IPS DF 6.9 (cell line): ENCODE results near the gene ARHGEF6.

Experiments
- DNase-seq: peaks from one replicate; pipeline ENCODE4 v3.0.0-alpha.2; 2013; ENCODE audit warnings: low read depth, low spot score
- H3K27ac ChIP-seq: one replicate; pipeline ENCODE4 v1.5.1; 2013; ENCODE audit warnings: low read length, control low read depth
- H3K27me3 ChIP-seq: 2 replicates; pipeline ENCODE4 v1.6.1; 2013; ENCODE audit warnings: mild to moderate bottlenecking, low read length; ENCODE audit not compliant: control insufficient read depth, insufficient read depth
- H3K36me3 ChIP-seq: 2 replicates; pipeline ENCODE4 v1.6.1; 2013; ENCODE audit warnings: low read length; ENCODE audit not compliant: control insufficient read depth, insufficient read depth
- H3K4me1 ChIP-seq: 2 replicates; pipeline ENCODE4 v1.6.1; 2013; ENCODE audit warnings: low read length; ENCODE audit not compliant: control insufficient read depth, insufficient read depth
- H3K4me3 ChIP-seq: 2 replicates; pipeline ENCODE4 v1.5.1; 2013; ENCODE audit warnings: mild to moderate bottlenecking, low read length
- H3K9me3 ChIP-seq: 2 replicates; pipeline ENCODE4 v1.6.1; 2013; ENCODE audit warnings: low read length, inconsistent platforms; ENCODE audit not compliant: control insufficient read depth, insufficient read depth
- WGBS: extraction: QIAGEN DNeasy Blood & Tissue Kit; methylation state at CpG from one replicate; pipeline ENCODE4 v1.1.7; 2013; ENCODE audit warnings: mixed read lengths, missing lambda C conversion rate; ENCODE audit not compliant: insufficient read length, insufficient coverage; 5-methylcytosine and 5-hydroxymethylcytosine counted together

ARHGEF6 gene

DNA sequence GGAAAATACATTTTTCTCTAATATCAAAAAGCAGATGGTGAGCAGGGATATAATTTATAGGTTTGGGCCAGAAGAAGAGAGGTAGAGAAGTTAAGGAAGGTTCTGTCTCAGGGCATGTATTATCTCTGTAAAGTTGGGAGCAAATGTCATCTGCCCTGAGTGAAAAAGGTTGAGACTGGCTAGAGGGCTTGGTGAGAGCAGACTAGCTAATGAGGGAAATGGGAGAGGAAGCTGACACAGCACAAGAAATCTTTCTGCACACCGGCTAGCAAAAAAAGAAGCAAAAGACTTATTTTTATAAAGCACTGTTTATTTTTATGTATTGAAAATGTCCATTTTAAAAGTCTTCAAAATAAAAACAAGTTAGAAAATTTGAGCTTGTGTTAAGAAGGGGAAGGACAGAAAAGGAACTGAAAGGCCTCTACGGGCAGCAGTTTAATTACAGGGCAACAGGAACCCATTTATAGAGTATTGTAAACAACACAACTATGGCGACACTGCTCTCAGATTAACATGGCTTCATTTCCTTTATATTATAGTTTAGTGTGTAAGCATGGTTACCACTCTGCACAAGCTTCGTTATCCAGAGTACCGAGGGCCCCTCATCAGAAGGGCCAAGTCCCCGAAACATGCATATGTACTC is 115.4 kb downstream of the ARHGEF6 start:
- no peaks in the 10 kb centered on the region for H3K9me3 ChIP-seq
- no peaks in the 10 kb centered on the region for H3K27me3 ChIP-seq
- H3K4me1 ChIP-seq: no peaks in the 10 kb centered on the region
- H3K27ac ChIP-seq: no peak overlapping the region
- WGBS: no CpG with 5 or more reads among the region's 6 CpGs
- DNase-seq: no peak
- no peaks in the 10 kb centered on the region for H3K36me3 ChIP-seq
- no peak overlapping the region for H3K4me3 ChIP-seq

DNA sequence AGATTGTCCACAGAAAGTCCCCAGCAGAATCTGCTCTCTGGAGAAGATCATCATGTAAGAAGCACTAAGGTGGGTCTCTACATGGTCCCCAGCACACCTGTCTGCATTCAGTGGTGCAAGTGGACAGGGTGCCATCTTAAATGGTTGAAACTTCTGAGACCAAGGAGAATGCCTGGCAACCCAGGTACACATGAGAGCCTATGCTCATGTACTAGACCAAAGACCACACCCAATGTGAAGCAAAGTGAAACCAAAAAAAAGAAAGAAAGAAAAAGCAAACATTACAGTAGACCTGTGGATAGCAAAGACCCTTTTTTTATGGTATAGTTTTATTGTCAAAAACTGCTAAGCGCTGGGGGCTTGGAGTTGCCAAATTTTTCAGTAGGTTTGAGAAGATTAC is 117.8 kb downstream of the ARHGEF6 start:
- no peak for DNase-seq
- Histone ChIP-seq H3K4me1 (no peaks in the 10 kb centered on the region), H3K27ac (no peak overlapping the region), H3K9me3 (no peaks in the 10 kb centered on the region), H3K27me3 (no peaks in the 10 kb centered on the region), H3K36me3 (no peaks in the 10 kb centered on the region), H3K4me3 (no peak overlapping the region)
- no CpG with 5 or more reads among the region's 1 CpG for WGBS

DNA sequence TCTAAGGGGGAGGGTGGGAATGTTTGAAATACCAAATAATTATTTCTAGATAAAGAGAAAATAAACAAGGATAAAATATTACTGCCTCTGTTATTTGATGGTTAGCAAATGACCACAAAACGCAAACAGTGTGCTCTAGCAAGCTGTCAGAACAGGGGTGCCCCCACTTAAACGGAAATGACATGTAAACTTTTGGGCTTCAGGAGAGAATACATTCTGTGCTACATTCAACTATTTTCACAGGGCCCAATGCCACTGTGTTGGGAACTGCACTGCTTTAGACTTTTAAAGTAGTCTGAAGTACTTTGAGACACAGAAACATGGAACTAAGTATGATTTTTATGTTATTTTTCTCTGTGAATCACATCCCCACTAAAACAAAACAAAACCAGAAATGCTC is 118.6 kb downstream of the ARHGEF6 start:
- no CpG with 5 or more reads among the region's 2 CpGs for WGBS
- no peak overlapping the region for H3K4me3 ChIP-seq
- H3K9me3 ChIP-seq: no peaks in the 10 kb centered on the region
- H3K27ac ChIP-seq: no peak overlapping the region
- no peaks in the 10 kb centered on the region for H3K36me3 ChIP-seq
- H3K4me1 ChIP-seq: no peaks in the 10 kb centered on the region
- no peak for DNase-seq
- H3K27me3 ChIP-seq: no peaks in the 10 kb centered on the region

DNA sequence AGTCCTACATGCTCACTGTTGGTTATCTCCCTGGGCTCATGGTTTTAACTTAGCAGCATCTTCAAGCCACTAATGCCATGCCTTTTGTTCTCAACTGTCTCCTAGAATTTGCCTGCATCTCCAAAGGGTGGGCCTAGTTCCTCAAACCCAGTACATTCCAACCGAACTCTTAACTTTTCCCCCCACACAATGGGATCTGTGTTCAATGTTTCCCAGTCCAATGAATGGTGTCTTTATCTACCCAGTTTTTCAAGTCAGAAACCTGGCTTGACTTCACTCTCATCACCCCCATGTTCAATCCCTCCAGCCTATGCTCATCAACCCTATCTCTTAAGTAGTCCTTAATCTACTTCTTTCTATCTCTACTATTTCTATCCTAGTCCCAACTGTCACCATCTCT is 119.8 kb downstream of the ARHGEF6 start:
- no peak overlapping the region for H3K27ac ChIP-seq

DNA sequence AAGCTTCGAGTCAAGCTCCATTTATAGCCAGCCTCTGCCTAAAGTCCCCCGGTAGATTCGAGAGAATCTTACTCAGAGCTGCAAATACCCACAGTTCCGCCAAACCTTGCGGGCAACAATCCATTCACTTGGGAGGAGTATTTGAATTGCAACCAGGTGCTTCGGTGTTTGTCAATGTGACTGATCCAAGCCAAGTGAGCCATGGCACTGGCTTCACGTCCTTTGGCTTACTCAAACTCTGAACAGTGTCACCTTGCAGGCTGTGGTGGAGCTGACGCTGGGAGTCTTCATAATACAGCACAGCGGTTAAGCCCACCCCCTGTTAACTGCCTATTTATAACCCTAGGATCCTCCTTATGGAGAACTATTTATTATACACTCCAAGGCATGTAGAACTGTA is 121.6 kb downstream of the ARHGEF6 start:
- Histone ChIP-seq H3K27ac (no peak overlapping the region), H3K9me3 (no peaks in the 10 kb centered on the region), H3K4me1 (no peaks in the 10 kb centered on the region), H3K36me3 (no peaks in the 10 kb centered on the region), H3K4me3 (no peak overlapping the region), H3K27me3 (no peaks in the 10 kb centered on the region)
- WGBS: no CpG with 5 or more reads among the region's 9 CpGs
- DNase-seq: no peak

More for the DNA sequence above, 119.8 kb downstream of the ARHGEF6 start:
- H3K36me3 ChIP-seq: no peaks in the 10 kb centered on the region
- H3K9me3 ChIP-seq: no peaks in the 10 kb centered on the region
- no peaks in the 10 kb centered on the region for H3K4me1 ChIP-seq
- H3K27me3 ChIP-seq: no peaks in the 10 kb centered on the region
- no peak overlapping the region for H3K4me3 ChIP-seq
- WGBS: no CpG with 5 or more reads among the region's 1 CpG
- DNase-seq: no peak

DNA sequence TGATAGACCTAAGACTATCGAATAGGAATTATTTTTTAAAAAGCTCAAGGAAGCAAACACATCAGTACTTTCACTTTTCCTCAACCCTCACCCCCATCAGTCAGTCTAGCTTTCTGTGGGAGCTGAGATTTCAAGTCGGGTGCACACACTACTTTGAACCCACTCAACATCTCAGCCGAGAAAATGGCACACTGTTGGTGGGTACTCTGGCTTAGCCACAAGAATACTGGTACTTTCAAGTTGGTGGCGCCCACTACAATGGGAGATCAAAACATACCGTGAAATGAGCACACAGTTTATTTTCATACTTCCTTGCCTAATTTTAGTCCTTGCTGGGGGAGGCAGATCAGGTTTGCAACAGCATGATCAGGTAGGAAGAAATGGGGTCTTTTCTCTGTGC is 122.6 kb downstream of the ARHGEF6 start:
- no peaks in the 10 kb centered on the region for H3K27me3 ChIP-seq
- H3K4me1 ChIP-seq: no peaks in the 10 kb centered on the region
- no peaks in the 10 kb centered on the region for H3K9me3 ChIP-seq
- no peak for DNase-seq
- H3K27ac ChIP-seq: no peak overlapping the region
- no peak overlapping the region for H3K4me3 ChIP-seq
- no CpG with 5 or more reads among the region's 5 CpGs for WGBS
- H3K36me3 ChIP-seq: no peaks in the 10 kb centered on the region

DNA sequence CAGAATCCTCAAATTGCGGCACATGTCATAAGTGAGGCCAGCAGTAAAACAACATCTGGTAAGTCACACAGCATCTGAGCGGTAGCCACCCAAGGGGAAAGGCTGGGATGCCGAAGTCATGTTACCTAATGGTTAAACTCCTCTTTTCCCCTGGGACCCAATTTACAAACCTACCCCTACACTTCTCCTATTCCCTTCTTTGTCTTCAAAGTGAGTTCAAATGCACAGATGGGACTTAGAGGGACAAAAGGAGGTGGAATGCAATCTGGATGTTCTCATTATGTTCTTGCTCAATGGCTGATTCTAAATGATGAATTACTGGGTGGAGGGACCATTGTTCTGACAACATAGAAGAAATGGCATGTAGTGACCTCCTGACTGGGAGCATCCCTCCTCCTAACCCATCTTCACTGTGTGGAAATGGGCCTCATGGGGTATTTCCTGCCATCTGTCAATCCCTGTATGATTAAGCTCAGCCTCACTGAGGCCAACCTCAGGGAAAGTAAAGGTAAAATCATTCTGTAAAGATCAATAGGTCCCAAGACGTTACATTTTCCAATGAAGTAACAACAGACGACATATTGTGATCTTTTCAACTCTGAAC is 124.3 kb downstream of the ARHGEF6 start:
- Histone ChIP-seq H3K4me3 (no peak overlapping the region), H3K4me1 (no peaks in the 10 kb centered on the region), H3K9me3 (no peaks in the 10 kb centered on the region), H3K27ac (no peak overlapping the region), H3K27me3 (no peaks in the 10 kb centered on the region), H3K36me3 (no peaks in the 10 kb centered on the region)
- no CpG with 5 or more reads among the region's 5 CpGs for WGBS
- DNase-seq: no peak

DNA sequence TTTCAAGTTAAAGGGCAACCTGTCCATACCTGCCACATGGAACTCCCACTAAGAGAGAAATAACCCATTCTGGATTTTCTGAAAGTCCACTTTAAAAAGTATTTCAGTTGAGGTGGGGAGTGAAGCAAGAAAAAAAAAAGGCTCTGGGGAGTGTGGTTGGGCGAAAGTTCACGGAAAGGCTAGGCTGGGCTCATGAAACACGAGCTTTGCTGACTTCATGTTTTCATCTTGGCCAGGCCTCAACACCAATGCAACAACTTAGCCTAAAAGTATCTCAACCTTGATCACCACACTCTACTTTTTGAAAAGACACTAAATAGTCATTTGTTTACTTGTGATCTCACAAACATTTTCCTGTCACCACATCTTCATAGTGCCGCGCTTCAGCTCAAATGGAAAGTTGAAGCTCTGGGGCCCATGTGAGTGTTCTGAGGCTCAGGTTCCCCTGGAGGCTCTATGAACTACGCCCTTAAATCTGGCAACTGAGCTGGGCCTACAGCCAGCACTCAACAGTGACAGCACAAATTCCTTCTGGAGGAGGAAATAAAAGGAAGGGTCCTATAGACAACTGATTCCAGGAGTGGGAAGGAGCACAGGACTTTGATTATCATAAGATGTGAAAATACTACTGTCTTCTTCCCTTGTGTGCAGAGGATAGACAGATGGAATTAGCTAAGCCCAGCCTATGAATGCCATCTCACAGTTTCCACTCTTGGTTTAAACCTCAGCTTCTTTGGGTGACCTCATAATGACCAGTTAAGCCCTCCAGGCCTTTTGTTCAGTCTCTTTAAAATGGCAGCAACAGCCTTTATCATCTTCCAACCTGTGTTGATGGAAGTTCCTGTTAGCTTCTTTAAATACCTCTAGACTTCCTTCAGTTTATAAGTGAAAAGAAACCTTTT is 127.7 kb downstream of the ARHGEF6 start:
- no peak overlapping the region for H3K4me3 ChIP-seq
- H3K36me3 ChIP-seq: no peaks in the 10 kb centered on the region
- WGBS: no CpG with 5 or more reads among the region's 6 CpGs
- DNase-seq: no peak
- H3K27me3 ChIP-seq: no peaks in the 10 kb centered on the region
- no peaks in the 10 kb centered on the region for H3K9me3 ChIP-seq
- no peak overlapping the region for H3K27ac ChIP-seq
- H3K4me1 ChIP-seq: no peaks in the 10 kb centered on the region

DNA sequence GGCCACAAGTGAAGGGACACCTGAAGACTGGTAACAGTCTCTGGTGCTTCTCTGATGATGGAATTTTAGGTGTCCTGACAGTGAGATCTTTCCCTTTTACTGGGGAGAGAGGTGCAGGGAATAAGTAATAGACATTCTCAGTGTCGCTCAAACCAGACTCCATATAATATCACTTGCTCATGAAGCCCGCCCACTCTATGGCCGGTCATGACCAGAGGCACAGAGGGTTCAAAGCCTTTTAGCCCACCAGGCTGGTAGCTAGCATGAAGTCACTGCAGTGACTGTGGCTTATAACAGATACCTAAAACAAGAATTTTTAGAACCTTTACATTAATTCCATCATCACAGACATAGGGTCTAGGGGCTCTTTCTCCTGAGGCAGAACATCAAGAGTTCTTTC is 129.9 kb downstream of the ARHGEF6 start:
- Histone ChIP-seq H3K27ac (no peak overlapping the region), H3K9me3 (no peaks in the 10 kb centered on the region), H3K4me3 (no peak overlapping the region), H3K4me1 (no peaks in the 10 kb centered on the region), H3K27me3 (no peaks in the 10 kb centered on the region), H3K36me3 (no peaks in the 10 kb centered on the region)
- WGBS: no CpG with 5 or more reads among the region's 3 CpGs
- DNase-seq: no peak

DNA sequence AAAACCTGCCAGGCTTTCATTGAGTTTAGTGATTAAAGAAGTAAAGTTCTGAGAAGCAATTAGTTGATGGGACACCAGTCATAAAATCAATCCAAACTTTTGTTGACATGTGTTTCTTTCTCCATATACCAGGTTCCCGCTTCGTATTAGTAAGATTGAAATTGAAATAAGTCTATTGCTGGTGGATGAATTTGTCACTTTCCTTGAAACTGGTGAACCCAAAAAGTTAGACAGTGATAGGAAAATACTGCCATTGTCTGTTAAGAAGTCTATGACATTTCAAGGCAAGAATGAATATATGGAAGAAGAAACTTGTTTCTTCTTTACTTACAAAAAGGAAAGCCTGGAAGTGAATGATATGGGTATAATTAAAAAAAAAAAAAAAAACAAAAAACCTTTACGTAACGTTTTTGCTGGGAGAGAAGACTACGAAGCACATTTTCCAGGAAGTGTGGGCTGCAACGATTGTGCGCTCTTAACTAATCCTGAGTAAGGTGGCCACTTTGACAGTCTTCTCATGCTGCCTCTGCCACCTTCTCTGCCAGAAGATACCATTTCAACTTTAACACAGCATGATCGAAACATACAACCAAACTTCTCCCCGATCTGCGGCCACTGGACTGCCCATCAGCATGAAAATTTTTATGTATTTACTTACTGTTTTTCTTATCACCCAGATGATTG is 132.9 kb downstream of the ARHGEF6 start, which contains the start of gene CD40LG:
Gene CD40LG (plus strand): TSS at position 482 of the 684 bp plus-strand sequence. CDS start 91 bp downstream, at position 573.
- Histone ChIP-seq H3K36me3 (no peaks in the 10 kb centered on the region), H3K27me3 (no peaks in the 10 kb centered on the region), H3K4me1 (no peaks in the 10 kb centered on the region), H3K27ac (no peak within 1 kb of the TSS), H3K9me3 (no peaks in the 10 kb centered on the region), H3K4me3 (no peak within 1 kb of the TSS)
- no peak for DNase-seq
- no CpG with 5 or more reads among the region's 10 CpGs for WGBS
